AG09319 (cell line): ENCODE measurements around the gene MLC1.
A peak's percentile ranks its signal among the peaks of the same experiment; 100 is the strongest.
"Not testable (repeated sequence)": the region's sequence is repeated elsewhere in the genome, so short reads cannot be mapped to it uniquely, and the experiment has no call there.

Experiments
- DNase-seq: peaks from one replicate; pipeline ENCODE4 v3.0.0-alpha.2; 2010; ENCODE audit warnings: low read depth; ENCODE audit errors: extremely low read depth
- TF ChIP-seq, protein P1 (sequence below): IDR thresholded peaks from 2 replicates; pipeline ENCODE4 v1.5.1; 2011; ENCODE audit warnings: low read depth, mild to moderate bottlenecking, inconsistent platforms, low read length, moderate library complexity

The MLC1 gene

DNA sequence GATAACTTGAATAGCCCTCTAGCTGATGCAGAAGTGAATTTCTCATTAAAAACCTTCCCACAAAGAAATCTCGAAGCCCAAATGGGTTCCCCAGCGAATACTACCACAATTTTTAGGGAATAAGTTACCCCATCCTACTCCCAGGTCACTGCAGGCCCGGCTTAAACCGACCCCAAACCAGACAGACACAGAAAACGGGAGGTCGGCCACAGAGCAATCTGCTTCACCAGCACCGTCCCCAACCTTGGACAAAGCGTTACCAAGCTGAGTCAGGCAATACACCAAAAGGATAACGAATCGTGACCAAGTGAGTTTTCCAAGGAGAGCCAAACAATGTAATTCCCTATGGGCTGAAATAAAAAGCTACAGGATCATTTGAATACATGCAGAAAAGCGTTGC, 4.0 kb upstream of the MLC1 start:
- no peak for DNase-seq
- TF ChIP-seq, protein P1, sequence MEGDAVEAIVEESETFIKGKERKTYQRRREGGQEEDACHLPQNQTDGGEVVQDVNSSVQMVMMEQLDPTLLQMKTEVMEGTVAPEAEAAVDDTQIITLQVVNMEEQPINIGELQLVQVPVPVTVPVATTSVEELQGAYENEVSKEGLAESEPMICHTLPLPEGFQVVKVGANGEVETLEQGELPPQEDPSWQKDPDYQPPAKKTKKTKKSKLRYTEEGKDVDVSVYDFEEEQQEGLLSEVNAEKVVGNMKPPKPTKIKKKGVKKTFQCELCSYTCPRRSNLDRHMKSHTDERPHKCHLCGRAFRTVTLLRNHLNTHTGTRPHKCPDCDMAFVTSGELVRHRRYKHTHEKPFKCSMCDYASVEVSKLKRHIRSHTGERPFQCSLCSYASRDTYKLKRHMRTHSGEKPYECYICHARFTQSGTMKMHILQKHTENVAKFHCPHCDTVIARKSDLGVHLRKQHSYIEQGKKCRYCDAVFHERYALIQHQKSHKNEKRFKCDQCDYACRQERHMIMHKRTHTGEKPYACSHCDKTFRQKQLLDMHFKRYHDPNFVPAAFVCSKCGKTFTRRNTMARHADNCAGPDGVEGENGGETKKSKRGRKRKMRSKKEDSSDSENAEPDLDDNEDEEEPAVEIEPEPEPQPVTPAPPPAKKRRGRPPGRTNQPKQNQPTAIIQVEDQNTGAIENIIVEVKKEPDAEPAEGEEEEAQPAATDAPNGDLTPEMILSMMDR, result no peak

GRCh38 chr22:50088096-50088495, 2.9 kb upstream of the MLC1 start:
- TF ChIP-seq, protein P1, result no peak
- no peak for DNase-seq

GRCh38 chr22:50087646-50088045, 2.4 kb upstream of the MLC1 start:
- no peak for DNase-seq
- TF ChIP-seq, protein P1, result no peak

DNA sequence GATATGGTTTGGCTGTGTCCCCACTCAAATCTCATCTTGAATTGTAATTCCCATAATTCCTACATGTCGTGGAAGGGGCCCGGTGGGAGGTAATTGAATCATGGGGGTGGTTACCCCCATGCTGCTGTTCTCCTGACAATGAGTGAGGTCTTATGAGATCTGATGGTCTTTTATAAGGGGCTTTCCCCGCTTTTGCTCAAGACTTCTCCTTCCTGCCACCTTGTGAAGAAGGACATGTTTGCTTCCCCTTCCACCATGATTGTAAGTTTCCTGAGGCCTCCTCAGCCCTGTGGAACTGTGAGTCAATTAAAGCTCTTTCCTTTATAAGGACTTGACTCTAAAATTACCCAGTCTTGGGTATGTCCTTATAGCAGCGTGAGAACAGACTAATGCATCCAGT, 1.7 kb upstream of the MLC1 start:
- not testable (repeated sequence) for DNase-seq

GRCh38 chr22:50086526-50086925, 1.3 kb upstream of the MLC1 start:
- TF ChIP-seq, protein P1, result no peak
- peak; percentile 12 for DNase-seq

- no peak for DNase-seq
- TF ChIP-seq, protein P1, result no peak
Measured at GRCh38 chr22:50084614-50085021, 608 bp downstream of the MLC1 start.

GRCh38 chr22:50084080-50084477, 1.1 kb downstream of the MLC1 start:
- TF ChIP-seq, protein P1, result no peak
- no peak for DNase-seq

GRCh38 chr22:50083462-50084079, 1.7 kb downstream of the MLC1 start:
- DNase-seq, result no peak
- TF ChIP-seq, protein P1, result no peak
